GM23338 (cell line): Measurements from ENCODE around the gene BTN3A1. TPM values are rescaled to one million over a fixed set of nuclear protein-coding genes. Genes with fewer than 3 reads are reported as not detected.

ENCODE experiments used
- ATAC-seq: fragments of 200-7000 bp; cut with Tn5 transposase; 3 replicates; pipeline ENCODE4 v1.9.1; 2020
- DNase-seq: peaks from one replicate; pipeline ENCODE4 v3.0.0-alpha.2; 2015; ENCODE audit warnings: low spot score
- H2AFZ ChIP-seq: fragments of 200-600 bp; sonication (generic); 2 replicates; pipeline ENCODE4 v1.8.0; 2016; ENCODE audit warnings: antibody characterized with exemption, mild to moderate bottlenecking, moderate library complexity
- H3F3A ChIP-seq: fragments of 200-600 bp; sonication (generic); replicated peaks from 2 replicates; pipeline ENCODE4 v1.8.0; 2017; ENCODE audit warnings: antibody characterized with exemption, mixed run types, low read depth
- H3K27ac ChIP-seq: fragments of 200-600 bp; sonication (generic); 2 replicates; pipeline ENCODE4 v1.6.1; 2016; ENCODE audit warnings: low read depth
- H3K27me3 ChIP-seq: fragments of 200-600 bp; sonication (generic); 2 replicates; pipeline ENCODE4 v1.8.0; 2016; ENCODE audit warnings: mild to moderate bottlenecking, mixed run types, moderate library complexity; ENCODE audit not compliant: insufficient read depth
- H3K36me3 ChIP-seq: fragments of 200-600 bp; sonication (generic); 2 replicates; pipeline ENCODE4 v1.8.0; 2016; ENCODE audit warnings: mild to moderate bottlenecking; ENCODE audit not compliant: insufficient read depth
- H3K4me1 ChIP-seq: fragments of 200-600 bp; sonication (generic); 2 replicates; pipeline ENCODE4 v1.8.0; 2016; ENCODE audit warnings: mild to moderate bottlenecking, moderate library complexity; ENCODE audit not compliant: insufficient read depth
- H3K4me2 ChIP-seq: fragments of 200-600 bp; sonication (generic); 2 replicates; pipeline ENCODE4 v1.7.1; 2017; ENCODE audit warnings: mixed run types
- H3K4me3 ChIP-seq: fragments of 200-600 bp; sonication (generic); 2 replicates; pipeline ENCODE4 v1.6.1; 2016; ENCODE audit warnings: mixed run types
- H3K79me2 ChIP-seq: fragments of 200-600 bp; sonication (generic); replicated peaks from 2 replicates; pipeline ENCODE4 v1.8.0; 2017; ENCODE audit warnings: mild to moderate bottlenecking; ENCODE audit not compliant: insufficient read depth
- H3K9me2 ChIP-seq: fragments of 200-600 bp; sonication (generic); 2 replicates; pipeline ENCODE4 v1.8.0; 2017; ENCODE audit not compliant: insufficient read depth
- H4K20me1 ChIP-seq: fragments of 200-600 bp; sonication (generic); replicated peaks from 2 replicates; pipeline ENCODE4 v1.8.0; 2017; ENCODE audit warnings: mild to moderate bottlenecking; ENCODE audit not compliant: insufficient read depth
- H3K27ac Mint-ChIP-seq: 2 replicates; pipeline ENCODE4 v1.8.0; 2020; ENCODE audit warnings: inconsistent platforms, mild to moderate bottlenecking, moderate library complexity, mixed read lengths
- H3K27me3 Mint-ChIP-seq: 3 replicates; pipeline ENCODE4 v1.8.0; 2022; ENCODE audit warnings: low read depth, mild to moderate bottlenecking, moderate library complexity, mixed read lengths, inconsistent platforms; ENCODE audit not compliant: insufficient read depth, poor library complexity
- H3K36me3 Mint-ChIP-seq: 3 replicates; pipeline ENCODE4 v1.8.0; 2021; ENCODE audit warnings: low read depth, mild to moderate bottlenecking, inconsistent platforms, moderate library complexity, mixed read lengths
- H3K4me1 Mint-ChIP-seq: 3 replicates; pipeline ENCODE4 v1.8.0; 2020; ENCODE audit warnings: mild to moderate bottlenecking, inconsistent platforms, mixed read lengths
- H3K4me3 Mint-ChIP-seq: 3 replicates; pipeline ENCODE4 v1.8.0; 2021; ENCODE audit warnings: moderate library complexity, mild to moderate bottlenecking, inconsistent platforms, mixed read lengths
- H3K9me3 Mint-ChIP-seq: 3 replicates; pipeline ENCODE4 v1.8.0; 2020; ENCODE audit warnings: moderate library complexity, mild to moderate bottlenecking, inconsistent platforms, mixed read lengths
- CREB1 ChIP-seq: fragments of 250-450 bp; sonication (Bioruptor Pico); IDR thresholded peaks from 2 replicates; pipeline ENCODE4 v1.5.0; 2020; ENCODE audit warnings: low read depth, mild to moderate bottlenecking, moderate library complexity
- CTCF ChIP-seq, 2 experiments: fragments of 200-600 bp in 1 of 2; sonication (generic) in 1 of 2; conservative IDR thresholded peaks; 2 replicates each; pipeline versions ENCODE4 v1.5.1 to v1.6.1; 2016 to 2017; ENCODE audit warnings: antibody characterized with exemption in 2 of 2, low read depth in 2 of 2, mild to moderate bottlenecking in 2 of 2, moderate library complexity in 1 of 2
- EZH2 ChIP-seq: fragments of 200-600 bp; sonication (generic); IDR thresholded peaks from one replicate; pipeline ENCODE4 v1.8.0; 2017; ENCODE audit warnings: antibody characterized with exemption, mild to moderate bottlenecking, low read depth; ENCODE audit not compliant: unreplicated experiment
- EZH2phosphoT487 ChIP-seq: fragments of 200-600 bp; sonication (generic); IDR thresholded peaks from one replicate; pipeline ENCODE4 v1.8.1; 2018; ENCODE audit warnings: antibody characterized with exemption; ENCODE audit not compliant: unreplicated experiment
- JUNB ChIP-seq: IDR thresholded peaks from one replicate; pipeline ENCODE4 v1.6.1; 2016; ENCODE audit warnings: antibody characterized with exemption; ENCODE audit not compliant: unreplicated experiment
- NANOG ChIP-seq: IDR thresholded peaks from 2 replicates; pipeline ENCODE4 v1.6.1; 2016; ENCODE audit warnings: antibody characterized with exemption, borderline replicate concordance
- POLR2AphosphoS5 ChIP-seq: IDR thresholded peaks from 2 replicates; pipeline ENCODE4 v1.6.1; 2016; ENCODE audit warnings: antibody characterized with exemption, low read depth
- STAT1 ChIP-seq: IDR thresholded peaks from one replicate; pipeline ENCODE4 v1.6.1; 2016; ENCODE audit warnings: antibody characterized with exemption; ENCODE audit not compliant: unreplicated experiment
- ZNF114 ChIP-seq: fragments of 250-450 bp; sonication (Bioruptor Pico); IDR thresholded peaks from 2 replicates; pipeline ENCODE4 v1.5.0; 2020; ENCODE audit warnings: mild to moderate bottlenecking, moderate library complexity
- ZNF331 ChIP-seq: fragments of 250-450 bp; sonication (Bioruptor Pico); IDR thresholded peaks from 2 replicates; pipeline ENCODE4 v1.5.0; 2020; ENCODE audit warnings: low read depth, mild to moderate bottlenecking, moderate library complexity
- ZNF462 ChIP-seq: fragments of 250-450 bp; sonication (Bioruptor Pico); IDR thresholded peaks from 2 replicates; pipeline ENCODE4 v1.5.0; 2020; ENCODE audit warnings: mild to moderate bottlenecking, moderate library complexity
- polyA plus RNA-seq: library from polyadenylated mRNA; unstranded; fragments of >200 nt; fragmentation: Nextera tagmentation; extraction: Ambion mirVana; gene quantifications from 2 replicates; pipeline ENCODE4 v1.2.1, GENCODE V29; 2016
- total RNA-seq: library from RNA; depleted of rRNA; stranded (reverse); fragments of >200 nt; shearing (Covaris generic); gene quantifications from 2 replicates; pipeline ENCODE4 v1.2.3, GENCODE V29; 2014
- TF ChIP-seq, protein P1 (sequence below): IDR thresholded peaks from 2 replicates; pipeline ENCODE4 v1.6.1; 2016; ENCODE audit warnings: antibody characterized with exemption

BTN3A1 gene
- total and polyA plus RNA-seq, 2 experiments from 2014 or later = 2.4 to 4.0 TPM

GRCh38 chr6:26414281-26414680 lies 12.2 kb downstream of the BTN3A1 start:
- H3K27ac ChIP-seq = no peak overlapping the region
- TF ChIP-seq EZH2phosphoT487 = no peak
- no peak for TF ChIP-seq EZH2
- no peak for TF ChIP-seq NANOG
- no peak for TF ChIP-seq ZNF114 (CRISPR knock-in tag)
- Mint-ChIP-seq H3K9me3 (peaks cover 23% of the 10 kb centered on the region), H3K4me1 (peaks cover 7% of the 10 kb centered on the region), H3K4me3 (no peak overlapping the region), H3K27ac (no peak overlapping the region), H3K36me3 (peaks cover 10% of the 10 kb centered on the region; the same call in 2 of the 3 replicates), H3K27me3 (no peaks in the 10 kb centered on the region)
- H3F3A ChIP-seq = no peaks in the 10 kb centered on the region
- no peak overlapping the region for H2AFZ ChIP-seq
- no peak overlapping the region for H3K4me3 ChIP-seq
- DNase-seq (no peak), ATAC-seq (no peak)
- H3K36me3 ChIP-seq = no peaks in the 10 kb centered on the region
- H4K20me1 ChIP-seq = no peaks in the 10 kb centered on the region
- no peaks in the 10 kb centered on the region; the same call in 1 of the 2 replicates for H3K4me1 ChIP-seq
- H3K27me3 ChIP-seq = no peaks in the 10 kb centered on the region
- H3K9me2 ChIP-seq = 0 out of 2 replicates have a peak, but pooled peaks cover 3% of the 10 kb centered on the region
- no peak overlapping the region for H3K4me2 ChIP-seq
- H3K79me2 ChIP-seq = no peaks in the 10 kb centered on the region

GRCh38 chr6:26415036-26415614 lies 13.1 kb downstream of the BTN3A1 start:
- H3K79me2 ChIP-seq = no peaks in the 10 kb centered on the region
- H4K20me1 ChIP-seq = no peaks in the 10 kb centered on the region
- 0 out of 2 replicates have a peak, but pooled peaks cover 3% of the 10 kb centered on the region for H3K9me2 ChIP-seq
- no peak overlapping the region for H3K4me3 Mint-ChIP-seq
- H3F3A ChIP-seq = 0 out of 2 replicates have a peak, but pooled peaks cover 4% of the 10 kb centered on the region
- no peak overlapping the region for H3K4me2 ChIP-seq
- no peak for ATAC-seq
- no peaks in the 10 kb centered on the region for H3K27me3 Mint-ChIP-seq
- no peaks in the 10 kb centered on the region; the same call in 1 of the 2 replicates for H3K4me1 ChIP-seq
- DNase-seq = no peak
- H3K27me3 ChIP-seq = no peaks in the 10 kb centered on the region
- no peaks in the 10 kb centered on the region for H3K36me3 ChIP-seq
- H3K36me3 Mint-ChIP-seq = peaks cover 10% of the 10 kb centered on the region; the same call in 2 of the 3 replicates
- H3K27ac ChIP-seq = no peak overlapping the region
- no peak overlapping the region for H3K27ac Mint-ChIP-seq
- no peak overlapping the region for H3K4me3 ChIP-seq
- H2AFZ ChIP-seq = no peak overlapping the region
- peaks cover 23% of the 10 kb centered on the region for H3K9me3 Mint-ChIP-seq
- H3K4me1 Mint-ChIP-seq = no peaks in the 10 kb centered on the region; the same call in 1 of the 3 replicates
- TF ChIP-seq POLR2AphosphoS5 (no peak), EZH2phosphoT487 (no peak), ZNF462 (CRISPR knock-in tag) (no peak), STAT1 (no peak), NANOG (no peak), EZH2 (no peak), CTCF (conservative IDR thresholded peaks at IDR 0.05; ENCODE audit: low read depth in 2 of 2) (no peak), ZNF331 (no peak), CREB1 (CRISPR knock-in tag) (no peak), JUNB (no peak), ZNF114 (CRISPR knock-in tag) (no peak)
- TF ChIP-seq, protein P1, sequence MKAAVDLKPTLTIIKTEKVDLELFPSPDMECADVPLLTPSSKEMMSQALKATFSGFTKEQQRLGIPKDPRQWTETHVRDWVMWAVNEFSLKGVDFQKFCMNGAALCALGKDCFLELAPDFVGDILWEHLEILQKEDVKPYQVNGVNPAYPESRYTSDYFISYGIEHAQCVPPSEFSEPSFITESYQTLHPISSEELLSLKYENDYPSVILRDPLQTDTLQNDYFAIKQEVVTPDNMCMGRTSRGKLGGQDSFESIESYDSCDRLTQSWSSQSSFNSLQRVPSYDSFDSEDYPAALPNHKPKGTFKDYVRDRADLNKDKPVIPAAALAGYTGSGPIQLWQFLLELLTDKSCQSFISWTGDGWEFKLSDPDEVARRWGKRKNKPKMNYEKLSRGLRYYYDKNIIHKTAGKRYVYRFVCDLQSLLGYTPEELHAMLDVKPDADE = no peak
